Keratinocyte (primary cell): ENCODE data around the gene CXCR4. TPM values are rescaled to one million over a fixed set of nuclear protein-coding genes. Genes with fewer than 3 reads are reported as not detected.

Source experiments
- DNase-seq: peaks from one replicate; pipeline ENCODE4 v3.0.0-alpha.2; 2011; ENCODE audit warnings: low read depth, missing footprints, low spot score
- FAIRE-seq: peaks from 2 replicates; lab custom pipeline; 2011; peaks lifted over from hg19 to GRCh38; lab: Jason Lieb, UNC
- H2AFZ ChIP-seq: 2 replicates; pipeline ENCODE4 v1.6.0; 2012; ENCODE audit warnings: low read length, control low read depth, inconsistent platforms; ENCODE audit not compliant: control insufficient read depth
- H3K27ac ChIP-seq: 2 replicates; pipeline ENCODE4 v1.5.1; 2011; ENCODE audit warnings: low read length; ENCODE audit not compliant: control insufficient read depth, insufficient read depth
- H3K27me3 ChIP-seq: 3 replicates; pipeline ENCODE4 v1.6.0; 2011; ENCODE audit warnings: low read length; ENCODE audit not compliant: control insufficient read depth, insufficient read depth; ENCODE audit errors: extremely low read depth
- H3K36me3 ChIP-seq, 2 experiments: 2 replicates in 1 of 2; 3 replicates in 1 of 2; pipeline ENCODE4 v1.5.1; 2011; ENCODE audit warnings: low read length in 2 of 2, mild to moderate bottlenecking in 1 of 2; ENCODE audit not compliant: control insufficient read depth in 2 of 2, insufficient read depth in 2 of 2; ENCODE audit errors: extremely low read depth in 1 of 2
- H3K4me1 ChIP-seq: 3 replicates; pipeline ENCODE4 v1.5.1; 2011; ENCODE audit warnings: low read length; ENCODE audit not compliant: control insufficient read depth, insufficient read depth; ENCODE audit errors: extremely low read depth
- H3K4me2 ChIP-seq: 3 replicates; pipeline ENCODE4 v1.6.0; 2011; ENCODE audit warnings: low read depth, low read length; ENCODE audit not compliant: control insufficient read depth, insufficient read depth; ENCODE audit errors: extremely low read depth
- H3K4me3 ChIP-seq, 3 experiments: fragments of 200-600 bp in 1 of 3; sonication (generic) in 1 of 3; 2 replicates in 2 of 3; 3 replicates in 1 of 3; pipeline ENCODE4 v1.5.1; 2011 to 2016; ENCODE audit warnings: low read length in 3 of 3, mild to moderate bottlenecking in 3 of 3, control low read depth in 2 of 3, inconsistent platforms in 1 of 3, low read depth in 1 of 3, mixed read lengths in 1 of 3, mixed run types in 1 of 3, moderate library complexity in 1 of 3; ENCODE audit not compliant: control insufficient read depth in 2 of 3, insufficient read depth in 2 of 3; ENCODE audit errors: extremely low read depth in 1 of 3
- H3K79me2 ChIP-seq: 2 replicates; pipeline ENCODE4 v1.6.0; 2012; ENCODE audit warnings: low read length; ENCODE audit not compliant: control insufficient read depth, insufficient read depth
- H3K9ac ChIP-seq: 3 replicates; pipeline ENCODE4 v1.6.0; 2011; ENCODE audit warnings: low read length; ENCODE audit not compliant: control insufficient read depth, insufficient read depth; ENCODE audit errors: extremely low read depth
- H3K9me1 ChIP-seq: 3 replicates; pipeline ENCODE4 v1.6.0; 2011; ENCODE audit warnings: low read length; ENCODE audit not compliant: control insufficient read depth, insufficient read depth; ENCODE audit errors: extremely low read depth
- H3K9me3 ChIP-seq: 2 replicates; pipeline ENCODE4 v1.5.1; 2012; ENCODE audit warnings: low read depth, low read length; ENCODE audit not compliant: control insufficient read depth
- H4K20me1 ChIP-seq: 3 replicates; pipeline ENCODE4 v1.6.0; 2011; ENCODE audit warnings: low read length; ENCODE audit not compliant: control insufficient read depth, insufficient read depth; ENCODE audit errors: extremely low read depth
- CTCF ChIP-seq, 3 experiments: IDR thresholded peaks in 1 of 3; conservative IDR thresholded peaks in 1 of 3; optimal IDR thresholded peaks in 1 of 3; 2 replicates in 2 of 3; 3 replicates in 1 of 3; pipeline versions ENCODE3 to v1.5.1; 2011; ENCODE audit warnings: low read length in 3 of 3, mild to moderate bottlenecking in 3 of 3, moderate library complexity in 2 of 3, control low read depth in 1 of 3, inconsistent platforms in 1 of 3; ENCODE audit not compliant: insufficient read depth in 2 of 3; ENCODE audit errors: extremely low read depth in 1 of 3
- EZH2 ChIP-seq: IDR thresholded peaks from one replicate; pipeline ENCODE4 v1.6.1; 2012; ENCODE audit warnings: inconsistent platforms, mild to moderate bottlenecking, low read length, moderate library complexity
- dilution Hi-C: fragments of 300-500 bp; cut with MboI; formaldehyde crosslinking; loops from one replicate; pipeline ENCODE4 v1.7.0; 2020; ENCODE audit warnings: low sequenced_read_pairs; ENCODE audit not compliant: extremely low pct_ligation_motif_present
- polyA minus RNA-seq, 3 experiments: library from RNA; depleted of rRNA, polyadenylated mRNA; stranded (reverse); fragments of >200 nt; gene quantifications; 1 replicate in 1 of 3; 2 replicates in 1 of 3; 3 replicates in 1 of 3; pipeline ENCODE4 v1.2.3, GENCODE V29; 2011
- polyA plus RNA-seq, 5 experiments: library from polyadenylated mRNA; depleted of rRNA in 3 of 5; stranded (reverse) in 3 of 5; stranded (forward) in 1 of 5; unstranded in 1 of 5; fragments of >200 nt; gene quantifications; 1 replicate in 1 of 5; 2 replicates in 3 of 5; 3 replicates in 1 of 5; pipeline versions ENCODE4 v1.2.1 to v1.2.3, GENCODE V29; 2011 to 2012; ENCODE audit warnings: missing spikeins in 2 of 5, low read depth in 1 of 5, low replicate concordance in 1 of 5

CXCR4 gene
- polyA plus RNA-seq, result 0.06 to 0.21 TPM (median 0.08 TPM) in 3 replicates
- polyA plus RNA-seq (2011; ENCODE audit: low read depth), result 0.15 TPM
- not detected in 2 replicates for polyA plus RNA-seq (2011; cell fraction: cytosol; rRNA removed)
- not detected in 2 replicates for polyA plus RNA-seq (2011; cell fraction: nucleus; rRNA removed)
- not detected in 2 replicates for polyA plus RNA-seq (2012; ENCODE audit: low replicate concordance)
- not detected in 3 replicates for polyA minus RNA-seq
- polyA minus RNA-seq (2011; cell fraction: cytosol; rRNA and poly(A)+ RNA removed), result not detected
- polyA minus RNA-seq (2011; cell fraction: nucleus; rRNA and poly(A)+ RNA removed), result not detected in 2 replicates

DNA sequence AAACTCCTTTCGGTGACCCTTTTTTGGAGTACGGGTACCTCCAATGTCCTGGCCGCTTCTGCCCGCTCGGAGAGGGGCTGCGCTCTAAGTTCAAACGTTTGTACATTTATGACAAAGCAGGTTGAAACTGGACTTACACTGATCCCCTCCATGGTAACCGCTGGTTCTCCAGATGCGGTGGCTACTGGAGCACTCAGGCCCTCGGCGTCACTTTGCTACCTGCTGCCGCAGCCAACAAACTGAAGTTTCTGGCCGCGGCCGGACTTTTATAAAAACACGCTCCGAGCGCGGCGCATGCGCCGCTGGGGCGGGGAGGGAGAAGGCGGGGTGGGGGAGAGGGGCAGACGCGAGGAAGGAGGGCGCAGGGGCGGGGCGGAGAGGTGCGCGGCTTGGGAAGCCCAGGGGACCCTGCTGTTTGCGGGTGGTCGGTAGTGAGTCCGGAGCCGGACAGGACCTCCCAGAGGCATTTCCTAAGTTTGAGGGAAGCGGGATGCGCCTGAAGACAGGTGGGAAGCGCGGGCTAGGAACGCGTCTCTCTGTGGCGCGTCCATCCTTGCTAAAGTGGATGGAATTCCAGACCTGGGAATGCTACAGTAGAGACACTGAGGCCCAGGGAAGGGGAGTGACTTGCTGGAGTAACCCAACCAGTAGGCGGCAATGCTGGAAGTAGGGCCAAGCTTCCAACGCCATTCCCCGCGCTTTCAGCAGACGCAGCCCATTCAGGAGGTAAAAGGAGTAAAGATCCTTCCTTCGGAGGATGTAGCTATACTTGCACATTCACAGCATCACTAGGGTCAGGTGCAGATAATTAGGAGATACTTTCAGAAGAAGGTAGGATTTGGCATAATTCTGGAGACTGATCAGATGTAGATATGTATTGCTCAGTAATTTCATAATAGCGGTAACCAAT, at the start of gene CXCR4:
Gene CXCR4 (minus strand): TSS at position 241 of the 910 bp plus-strand sequence. CDS start 89 bp downstream, at position 152.
- peak within 1 kb of the TSS in 1 of 3 experiments; percentile 2 for H3K4me3 ChIP-seq
- FAIRE-seq, result no peak
- DNase-seq, result no peak
- H3K9ac ChIP-seq, result no peak within 1 kb of the TSS
- no peaks in the 10 kb centered on the region for H3K36me3 ChIP-seq
- peak within 1 kb of the TSS; percentile 64 for H3K4me2 ChIP-seq
- no peaks in the 10 kb centered on the region for H4K20me1 ChIP-seq
- H3K27ac ChIP-seq, result no peak within 1 kb of the TSS
- H3K9me3 ChIP-seq, result no peaks in the 10 kb centered on the region
- H3K27me3 ChIP-seq, result peaks cover 71% of the 10 kb centered on the region
- H3K4me1 ChIP-seq, result peaks cover 3% of the 10 kb centered on the region
- dilution Hi-C loops, result no loop called here
- H3K79me2 ChIP-seq, result no peaks in the 10 kb centered on the region
- no peak within 1 kb of the TSS for H2AFZ ChIP-seq
- no peaks in the 10 kb centered on the region for H3K9me1 ChIP-seq
- TF ChIP-seq CTCF (optimal IDR thresholded peaks at IDR 0.05 in 1 of 3, IDR thresholded peaks at IDR 0.05 in 1 of 3, conservative IDR thresholded peaks at IDR 0.05 in 1 of 3; ENCODE audit: extremely low read depth in 1 of 3, insufficient read depth in 2 of 3, low read length in 3 of 3), result peak in 1 of 3 experiments; percentile 7
- TF ChIP-seq EZH2, result peak; percentile 97

GRCh38 chr2:136164280-136164776, 46.4 kb upstream of the CXCR4 start:
- dilution Hi-C loops, result no loop called here
- FAIRE-seq, result no peak
- H3K9ac ChIP-seq, result no peak overlapping the region
- no peaks in the 10 kb centered on the region for H3K79me2 ChIP-seq
- H2AFZ ChIP-seq, result no peak overlapping the region
- no peaks in the 10 kb centered on the region for H3K36me3 ChIP-seq
- H4K20me1 ChIP-seq, result no peaks in the 10 kb centered on the region
- no peak overlapping the region for H3K27ac ChIP-seq
- no peaks in the 10 kb centered on the region for H3K27me3 ChIP-seq
- TF ChIP-seq CTCF (optimal IDR thresholded peaks at IDR 0.05 in 1 of 3, IDR thresholded peaks at IDR 0.05 in 1 of 3, conservative IDR thresholded peaks at IDR 0.05 in 1 of 3; ENCODE audit: extremely low read depth in 1 of 3, insufficient read depth in 2 of 3, low read length in 3 of 3) (no peak), EZH2 (no peak)
- no peaks in the 10 kb centered on the region for H3K9me1 ChIP-seq
- no peak overlapping the region for H3K4me2 ChIP-seq
- H3K4me3 ChIP-seq, result no peak overlapping the region
- DNase-seq, result no peak
- H3K4me1 ChIP-seq, result no peaks in the 10 kb centered on the region
- H3K9me3 ChIP-seq, result no peaks in the 10 kb centered on the region
